AML-193 (cell line): ENCODE results near the gene BRSK2.

Experiments
- DNase-seq, 2 experiments: peaks; one replicate each; lab custom pipeline; 2025; lab: John Stamatoyannopoulos, UW

Gene BRSK2

GRCh38 chr11:1482581-1483444 is 93.1 kb downstream of the BRSK2 start:
- no peak for DNase-seq

- no peak for DNase-seq
Measured at GRCh38 chr11:1483445-1483961, 93.8 kb downstream of the BRSK2 start.

GRCh38 chr11:1484061-1484671 is 94.4 kb downstream of the BRSK2 start:
- DNase-seq = no peak

GRCh38 chr11:1484695-1485503 is 95.2 kb downstream of the BRSK2 start:
- DNase-seq = no peak

- no peak for DNase-seq
Measured at GRCh38 chr11:1485504-1485885, 95.8 kb downstream of the BRSK2 start.

DNA sequence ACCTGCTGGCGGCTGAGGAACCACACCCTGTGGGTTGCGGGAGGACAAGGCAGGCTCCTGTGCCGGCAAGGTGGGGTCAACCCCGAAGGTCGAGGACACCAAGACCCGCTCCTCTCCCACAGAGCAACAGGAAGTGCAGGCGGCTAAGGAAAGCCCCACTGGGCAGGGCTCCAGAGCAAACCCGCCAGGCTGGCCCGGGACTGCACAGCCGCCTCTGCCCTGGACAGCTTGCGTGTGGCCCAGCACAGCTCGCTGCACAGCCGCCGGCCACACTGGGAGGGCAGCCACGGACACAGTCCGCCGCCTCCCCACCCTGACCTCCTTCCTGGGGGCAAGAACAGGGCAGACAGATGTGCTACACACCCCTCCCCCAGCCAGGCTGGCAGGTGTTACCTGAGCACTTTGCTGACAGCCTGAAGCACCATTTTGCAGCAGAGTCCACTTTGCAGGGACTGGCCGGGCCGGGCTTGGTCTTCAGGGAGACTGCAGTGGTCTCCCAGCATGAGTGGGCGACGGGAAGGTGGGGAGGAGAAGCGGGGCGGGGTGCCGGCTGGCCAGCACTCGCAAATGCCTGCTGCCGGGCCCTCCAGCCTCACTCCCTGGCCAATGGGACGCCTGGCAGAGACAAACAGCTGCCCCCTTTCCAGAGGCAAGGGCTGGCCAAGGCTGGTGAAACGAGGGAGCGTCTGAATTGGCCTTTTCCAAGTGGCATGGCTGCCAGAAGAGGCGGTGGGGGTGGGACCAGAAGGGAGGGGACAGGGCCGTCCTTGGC is 96.5 kb downstream of the BRSK2 start, which contains the start of gene MOB2:
Gene MOB2 (minus strand): TSS at position 726 of the 772 bp plus-strand sequence. CDS start 223 bp downstream, at position 503.
- DNase-seq = no peak

DNA sequence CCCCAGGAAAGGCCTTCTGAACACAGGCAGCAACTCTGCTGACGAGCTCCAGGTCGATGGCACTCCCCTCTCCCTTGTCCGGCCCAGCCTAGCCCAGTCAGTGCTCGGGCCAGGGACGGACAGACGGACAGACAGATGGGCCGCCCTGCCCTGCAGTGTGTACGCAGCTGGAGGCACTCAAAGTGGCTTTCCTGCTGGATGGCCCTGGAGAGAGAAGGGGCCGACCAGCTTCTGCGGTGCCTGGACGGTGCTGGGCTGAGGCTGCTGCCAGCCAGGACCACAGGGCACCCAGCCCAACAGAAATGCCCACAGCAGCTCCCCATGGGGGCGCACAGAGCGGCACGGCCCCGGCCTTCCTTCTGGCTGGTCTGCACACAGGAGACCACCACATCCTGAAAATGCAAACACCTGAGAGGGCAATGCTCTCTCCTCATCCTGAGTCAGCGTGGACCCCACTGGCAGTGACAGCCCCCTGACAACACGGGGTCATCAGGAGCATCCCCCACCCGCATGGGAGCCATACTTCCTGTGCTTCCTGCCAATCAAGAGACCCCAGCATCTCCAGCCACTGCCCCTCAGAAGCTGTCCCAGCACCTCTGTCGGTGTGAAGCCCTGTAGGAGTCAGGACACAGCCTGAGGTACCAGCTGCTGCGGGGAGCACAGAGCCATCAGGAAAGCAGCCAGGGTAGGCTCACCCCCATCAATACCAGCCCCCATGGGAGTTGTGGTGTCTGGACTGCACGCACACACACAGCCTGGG is 97.5 kb downstream of the BRSK2 start:
- no peak for DNase-seq

DNA sequence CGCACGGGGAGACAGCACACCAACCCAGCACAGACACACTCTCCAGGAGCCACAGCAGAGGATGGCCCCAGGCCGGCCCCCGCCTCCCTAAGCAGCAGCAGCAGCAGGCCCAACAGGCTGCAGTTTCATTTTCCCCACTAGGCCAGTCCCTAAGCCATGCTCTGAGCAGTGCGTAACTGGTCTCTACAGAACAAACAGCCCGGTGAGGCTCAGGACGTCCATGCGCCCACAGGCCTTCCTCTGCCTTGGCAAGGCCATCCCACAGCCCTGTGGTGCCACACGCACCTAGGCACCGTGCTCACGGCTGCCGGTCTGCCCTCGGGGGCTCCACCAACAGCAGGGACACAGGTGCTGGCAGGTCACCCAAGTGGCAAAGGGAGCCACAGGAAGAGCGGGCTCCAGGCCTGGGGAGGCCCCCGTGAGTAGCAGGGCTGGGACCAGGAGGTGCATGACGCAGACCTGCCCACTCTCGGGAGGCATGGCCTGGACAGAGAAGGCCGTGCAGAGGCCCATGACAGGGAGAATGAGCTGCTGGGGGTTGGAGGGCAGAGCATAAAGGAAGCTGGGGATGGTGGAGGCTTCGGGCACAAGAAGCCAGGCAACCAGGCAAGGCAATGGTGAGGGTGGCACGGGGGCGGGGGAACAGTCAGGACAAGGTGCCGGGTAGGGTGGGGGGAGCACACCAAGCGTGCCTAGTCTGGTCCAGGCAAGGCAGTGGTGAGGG is 98.3 kb downstream of the BRSK2 start:
- no peak for DNase-seq

DNA sequence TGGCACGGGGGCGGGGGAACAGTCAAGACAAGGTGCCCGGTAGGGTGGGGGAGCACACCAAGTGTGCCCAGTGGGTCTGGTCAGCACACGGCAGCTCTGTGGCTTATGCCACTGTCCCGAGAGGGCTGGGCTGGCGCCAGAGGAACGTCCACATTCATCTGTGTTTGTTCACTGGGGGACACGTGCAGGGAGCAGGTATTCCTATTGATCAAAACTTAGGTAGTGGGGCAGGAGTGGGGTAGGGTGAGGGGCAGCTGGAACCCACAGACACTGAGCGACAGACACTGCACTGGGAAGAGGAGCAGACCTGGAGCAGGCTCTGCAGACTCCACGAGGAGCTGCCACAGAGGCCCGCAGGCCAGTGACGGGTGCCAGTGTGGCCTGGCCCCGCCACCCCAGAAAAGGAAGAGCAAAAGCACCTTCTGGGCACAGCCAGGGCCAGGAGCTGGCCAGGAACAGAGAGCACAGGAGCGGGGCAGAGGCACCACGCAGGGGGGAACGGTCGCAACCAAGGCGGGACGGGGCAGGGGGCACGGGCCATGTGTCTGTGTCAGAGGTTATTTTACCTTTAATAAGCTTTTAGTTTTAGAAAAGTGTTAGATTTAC is 98.9 kb downstream of the BRSK2 start:
- DNase-seq = no peak

DNA sequence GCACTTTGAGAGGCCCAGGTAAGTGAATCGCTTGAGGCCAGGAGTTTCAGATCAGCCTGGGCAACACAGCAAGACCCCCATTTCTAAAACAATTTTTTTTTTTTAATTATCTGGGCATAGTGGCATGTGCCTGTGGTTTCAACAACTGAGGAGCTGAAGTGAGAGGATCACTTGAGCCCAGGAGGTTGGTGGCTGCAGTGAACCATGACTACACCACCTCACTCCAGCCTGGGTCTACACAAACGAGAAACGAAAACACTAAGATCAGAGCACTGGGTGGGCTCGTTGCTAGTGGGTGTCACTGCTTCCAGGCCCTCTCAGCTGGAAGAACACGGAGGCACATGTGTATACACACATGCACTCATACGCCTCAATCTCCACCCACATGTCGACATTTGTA is 100.9 kb downstream of the BRSK2 start:
- DNase-seq = no peak

GRCh38 chr11:1491379-1491778 is 101.6 kb downstream of the BRSK2 start:
- no peak for DNase-seq

DNA sequence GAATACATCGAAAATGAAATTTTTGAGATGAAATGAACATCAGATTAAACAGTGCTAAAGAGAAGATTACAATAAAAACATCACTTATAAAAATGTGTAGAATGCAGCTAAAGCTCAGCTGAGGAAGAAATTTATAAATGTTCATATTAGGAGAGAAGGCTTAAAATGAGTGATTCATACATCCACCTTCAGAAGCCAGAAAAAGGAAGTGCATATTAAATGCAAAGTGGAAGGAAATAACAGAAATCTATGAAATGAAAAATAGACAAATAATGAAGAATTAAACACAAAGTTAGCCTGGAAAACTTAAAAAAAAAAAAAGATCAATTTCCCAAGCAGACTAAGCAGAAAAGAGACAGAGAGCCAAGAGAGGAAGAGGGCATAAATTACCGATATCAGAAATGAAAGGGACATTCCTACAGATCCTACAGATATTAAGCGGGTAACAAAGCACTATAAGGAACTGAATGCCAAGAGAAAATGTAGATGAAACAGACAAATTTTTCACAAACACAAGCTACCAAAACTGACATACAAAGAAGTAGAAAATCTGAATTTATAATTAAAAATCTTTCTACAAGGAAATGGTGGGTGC is 104.0 kb downstream of the BRSK2 start:
- no peak for DNase-seq

GRCh38 chr11:1494650-1495049 is 104.9 kb downstream of the BRSK2 start:
- DNase-seq = no peak

DNA sequence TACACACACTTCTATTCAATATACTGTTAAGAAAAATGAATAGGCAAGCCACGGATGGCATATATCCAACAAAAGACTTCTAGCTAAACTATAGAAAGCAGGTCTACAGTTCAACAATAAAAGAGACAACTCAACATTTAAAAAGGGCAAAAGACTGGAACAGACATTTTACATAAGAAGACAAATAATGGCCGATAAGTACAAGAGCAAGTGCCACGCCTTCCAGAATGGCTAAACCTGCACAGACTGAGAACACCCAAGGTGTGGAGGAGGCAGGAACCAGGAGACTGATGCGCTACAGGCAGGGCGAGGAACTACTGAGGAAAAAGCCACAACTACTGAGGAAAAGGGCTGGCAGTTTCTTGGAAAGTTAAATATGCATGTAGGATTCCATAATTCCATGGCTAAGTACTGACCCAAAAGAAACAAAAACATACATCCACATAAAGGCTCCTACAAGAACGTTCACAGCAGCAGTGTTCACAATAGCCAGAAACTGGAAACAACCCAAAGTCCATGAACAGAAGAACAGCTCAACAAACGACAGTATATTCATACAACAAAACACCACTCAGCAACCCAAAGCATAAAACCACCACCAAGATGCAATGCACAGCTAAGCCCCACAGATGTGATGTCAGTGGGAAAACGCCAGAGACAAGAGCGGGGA is 106.5 kb downstream of the BRSK2 start:
- DNase-seq = no peak

- no peak for DNase-seq
Measured at GRCh38 chr11:1496761-1497095, 107.0 kb downstream of the BRSK2 start.

DNA sequence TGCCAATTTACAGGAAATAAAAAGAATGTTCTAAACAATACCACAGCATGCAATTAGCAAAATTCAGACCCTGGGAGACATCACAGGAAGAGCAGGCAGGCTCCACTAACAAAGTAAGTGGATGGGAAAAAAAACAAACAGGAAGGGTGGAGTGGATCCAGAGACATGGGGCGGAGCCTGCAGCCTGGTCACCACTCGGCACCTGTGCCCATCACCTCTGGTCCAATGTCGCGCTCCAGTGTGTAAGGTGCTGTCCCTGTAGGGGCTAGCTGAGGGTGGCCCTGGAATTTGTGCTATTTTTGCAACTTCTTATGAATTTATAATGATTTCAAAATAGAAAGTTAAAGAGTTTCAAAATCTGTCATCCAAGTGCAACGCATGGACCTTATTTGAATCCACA is 107.9 kb downstream of the BRSK2 start:
- no peak for DNase-seq

DNA sequence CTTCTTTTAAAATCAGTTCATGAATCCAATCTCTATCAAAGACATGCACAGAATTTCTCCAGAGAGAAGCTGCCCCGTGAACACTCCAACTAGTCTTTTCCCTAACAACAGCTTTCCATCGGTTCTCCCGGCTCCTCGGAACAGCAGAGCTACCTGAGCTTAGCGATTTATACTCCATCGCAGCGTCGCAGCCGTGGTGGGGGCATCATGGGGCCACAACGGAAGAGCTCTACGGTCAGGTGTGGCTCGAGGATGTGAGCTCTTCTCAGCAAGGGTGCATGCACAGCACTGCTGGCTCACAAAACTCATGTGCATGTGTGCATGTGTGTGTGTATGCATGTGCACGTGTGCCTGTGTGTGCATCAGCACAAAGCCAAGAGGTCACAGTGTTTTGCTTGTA is 108.5 kb downstream of the BRSK2 start:
- no peak for DNase-seq

DNA sequence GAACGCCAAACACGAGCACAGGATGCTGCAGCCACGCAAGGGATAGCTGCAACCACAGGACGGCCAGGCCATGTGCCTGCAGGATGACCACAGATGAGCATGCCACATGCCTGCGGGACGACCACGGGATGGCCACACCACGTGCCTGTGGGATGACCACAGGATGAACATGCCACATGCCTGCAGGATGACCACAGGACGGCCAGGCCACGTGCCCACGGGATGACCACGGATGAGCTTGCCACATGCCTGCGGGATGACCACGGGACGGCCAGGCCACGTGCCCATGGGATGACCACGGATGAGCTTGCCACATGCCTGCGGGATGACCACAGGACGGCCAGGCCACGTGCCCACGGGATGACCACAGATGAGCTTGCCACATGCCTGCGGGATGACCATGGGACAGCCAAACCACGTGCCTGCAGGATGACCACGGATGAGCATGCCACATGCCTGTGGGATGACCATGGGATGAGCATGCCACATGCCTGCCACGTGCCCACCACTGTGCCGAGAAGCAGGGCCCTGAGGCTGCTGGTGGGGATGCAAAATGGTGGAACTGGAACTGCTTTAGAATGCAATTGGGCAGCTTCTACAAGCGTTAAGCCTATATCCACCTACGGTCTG is 109.6 kb downstream of the BRSK2 start:
- DNase-seq = no peak
